Calu3 (cell line): Measurements from ENCODE around the gene APOC3. TPM values are rescaled to one million over a fixed set of nuclear protein-coding genes. Genes with fewer than 3 reads are reported as not detected.

Source experiments
- BruUV-seq: library from RNA; stranded (reverse); fragments of 400-500 nt; replicated peaks from 2 replicates; lab custom pipeline; 2021; lab: Mats Ljungman, UMichigan
- CTCF ChIA-PET: fragments of 300-600 bp; sonication (Branson Sonifier 250); formaldehyde crosslinking; loops from one replicate; lab custom pipeline; 2022; ENCODE audit warnings: antibody characterized with exemption; lab: Charles Lee
- DNase-seq: peaks from one replicate; pipeline ENCODE4 v3.0.0; 2022
- H3K27ac Mint-ChIP-seq: one replicate; pipeline ENCODE4 v1.8.0; 2022; ENCODE audit warnings: mixed read lengths; ENCODE audit not compliant: unreplicated experiment
- H3K27me3 Mint-ChIP-seq: one replicate; pipeline ENCODE4 v1.8.0; 2022; ENCODE audit warnings: mixed read lengths; ENCODE audit not compliant: unreplicated experiment
- H3K36me3 Mint-ChIP-seq: one replicate; pipeline ENCODE4 v1.8.0; 2022; ENCODE audit warnings: mild to moderate bottlenecking, moderate library complexity, mixed read lengths; ENCODE audit not compliant: insufficient read depth, unreplicated experiment
- H3K4me1 Mint-ChIP-seq: one replicate; pipeline ENCODE4 v1.8.0; 2022; ENCODE audit warnings: mild to moderate bottlenecking, low read depth, mixed read lengths; ENCODE audit not compliant: unreplicated experiment
- H3K4me3 Mint-ChIP-seq: one replicate; pipeline ENCODE4 v1.8.0; 2022; ENCODE audit warnings: mild to moderate bottlenecking, low read depth, moderate library complexity, mixed read lengths; ENCODE audit not compliant: unreplicated experiment
- H3K9me3 Mint-ChIP-seq: one replicate; pipeline ENCODE4 v1.8.0; 2022; ENCODE audit warnings: low read depth, mixed read lengths; ENCODE audit not compliant: unreplicated experiment
- CTCF ChIP-seq: fragments of 200-600 bp; IDR thresholded peaks from one replicate; pipeline ENCODE4 v1.8.0; 2022; ENCODE audit warnings: antibody characterized with exemption; ENCODE audit not compliant: unreplicated experiment
- intact Hi-C: fragments of 100-400 bp; cut with micrococcal nuclease; formaldehyde crosslinking; loops from one replicate; pipeline ENCODE4 v1.10.0; 2022; ENCODE audit not compliant: unreplicated experiment
- total RNA-seq: library from RNA; stranded (reverse); gene quantifications from 2 replicates; pipeline ENCODE4 v1.2.3, GENCODE V29; 2022

Gene APOC3
- total RNA-seq, 1 experiment from 2014 or later, result not detected

- no peak overlapping the region for H3K27ac Mint-ChIP-seq
- no peak overlapping the region for H3K4me3 Mint-ChIP-seq
- TF ChIP-seq CTCF, result no peak
- no peaks in the 10 kb centered on the region for H3K4me1 Mint-ChIP-seq
- DNase-seq, result no peak
- intact Hi-C loops, result no loop called here
- peaks cover 6% of the 10 kb centered on the region for H3K36me3 Mint-ChIP-seq
- BruUV-seq, result no TSS peak
- no peaks in the 10 kb centered on the region for H3K9me3 Mint-ChIP-seq
- CTCF ChIA-PET, result no interaction called here
- H3K27me3 Mint-ChIP-seq, result no peaks in the 10 kb centered on the region
Measured at GRCh38 chr11:116861539-116861938, 31.8 kb downstream of the APOC3 start.

GRCh38 chr11:116862185-116862584 lies 32.5 kb downstream of the APOC3 start:
- no peak for DNase-seq
- CTCF ChIA-PET, result no interaction called here
- no peaks in the 10 kb centered on the region for H3K4me1 Mint-ChIP-seq
- no TSS peak for BruUV-seq
- H3K27ac Mint-ChIP-seq, result no peak overlapping the region
- H3K9me3 Mint-ChIP-seq, result no peaks in the 10 kb centered on the region
- peaks cover 6% of the 10 kb centered on the region for H3K36me3 Mint-ChIP-seq
- H3K27me3 Mint-ChIP-seq, result no peaks in the 10 kb centered on the region
- no peak overlapping the region for H3K4me3 Mint-ChIP-seq
- intact Hi-C loops, result no loop called here
- TF ChIP-seq CTCF, result no peak

GRCh38 chr11:116862951-116863350 lies 33.2 kb downstream of the APOC3 start:
- Mint-ChIP-seq H3K4me3 (no peak overlapping the region), H3K36me3 (peaks cover 6% of the 10 kb centered on the region), H3K4me1 (no peaks in the 10 kb centered on the region), H3K27ac (no peak overlapping the region), H3K9me3 (no peaks in the 10 kb centered on the region), H3K27me3 (no peaks in the 10 kb centered on the region)
- intact Hi-C loops, result no loop called here
- no peak for DNase-seq
- TF ChIP-seq CTCF, result no peak
- BruUV-seq, result no TSS peak
- CTCF ChIA-PET, result no interaction called here

- intact Hi-C loops, result no loop called here
- TF ChIP-seq CTCF, result no peak
- no peaks in the 10 kb centered on the region for H3K4me1 Mint-ChIP-seq
- BruUV-seq, result no TSS peak
- H3K9me3 Mint-ChIP-seq, result no peaks in the 10 kb centered on the region
- CTCF ChIA-PET, result no interaction called here
- no peak for DNase-seq
- H3K27me3 Mint-ChIP-seq, result no peaks in the 10 kb centered on the region
- peaks cover 6% of the 10 kb centered on the region for H3K36me3 Mint-ChIP-seq
- no peak overlapping the region for H3K4me3 Mint-ChIP-seq
- no peak overlapping the region for H3K27ac Mint-ChIP-seq
Measured at GRCh38 chr11:116864531-116864930, 34.8 kb downstream of the APOC3 start.
